ENCODE results near the gene CCNK.

CCNK gene

DNA sequence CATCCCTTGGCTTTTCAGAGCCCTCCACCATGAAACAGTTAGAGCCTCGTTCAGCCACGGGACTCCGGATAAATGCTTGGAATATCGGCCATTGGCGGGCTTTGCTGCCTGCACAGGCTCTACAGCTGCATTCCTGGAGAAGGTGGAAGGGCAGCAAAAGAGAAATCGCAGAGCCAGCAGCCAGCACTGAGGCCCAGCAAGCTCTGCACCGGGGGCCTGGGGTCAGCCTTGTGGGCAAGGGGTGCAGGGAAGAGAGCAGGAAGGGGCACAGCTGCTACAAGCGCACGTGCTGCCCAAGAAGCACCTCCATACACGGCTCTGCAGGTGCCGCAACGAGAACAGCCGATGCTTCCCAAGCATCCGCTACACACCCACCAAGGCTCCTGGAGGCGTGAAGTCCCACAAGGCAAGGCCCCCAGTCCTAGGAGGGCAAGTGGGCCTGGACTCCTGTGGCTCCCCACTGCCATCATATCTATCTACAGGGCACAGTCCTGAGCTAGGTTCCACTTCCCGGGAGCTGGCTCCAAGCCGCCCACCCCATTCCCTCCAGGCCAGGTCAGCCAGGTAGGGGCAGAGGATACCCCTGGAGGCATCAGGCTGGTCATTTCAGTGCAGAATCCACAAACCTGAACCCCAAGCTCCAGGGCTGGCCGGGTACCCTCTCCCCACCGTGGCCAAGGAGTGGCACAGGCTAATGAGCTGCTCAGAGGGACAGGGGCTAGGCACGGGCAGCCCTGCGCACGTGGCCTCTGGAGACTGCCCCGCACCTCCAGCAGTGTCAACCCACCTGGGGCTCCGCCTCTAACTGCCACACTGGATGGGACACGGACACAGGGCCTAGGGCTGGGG is 40.2 kb downstream of the CCNK start:
- DNase-seq, result no peak

- no peak for DNase-seq
These were observed 40.8 kb downstream of the CCNK start for GRCh38 chr14:99522025-99522401.

- DNase-seq, result no peak
These were observed 41.3 kb downstream of the CCNK start for GRCh38 chr14:99522457-99522891.

- no peak for DNase-seq
These were observed 41.9 kb downstream of the CCNK start for GRCh38 chr14:99522934-99523703.

DNA sequence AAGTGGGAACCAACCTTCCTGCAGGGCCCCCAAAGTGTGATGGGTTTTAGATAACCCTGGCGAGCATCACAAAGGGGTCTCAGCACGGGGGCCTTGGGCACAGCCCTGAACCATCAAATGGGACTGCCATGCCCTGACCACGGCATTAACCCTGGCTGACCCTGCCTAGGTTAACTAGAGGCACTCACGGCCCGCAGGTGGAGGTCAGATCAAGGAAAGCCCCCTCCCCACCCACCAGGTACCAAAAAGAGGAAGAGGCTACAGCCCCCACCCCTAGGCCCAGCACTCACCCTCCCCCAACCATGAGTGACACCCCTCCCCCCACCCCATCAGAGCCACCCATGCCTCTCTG is 42.5 kb downstream of the CCNK start:
- no peak for DNase-seq

DNA sequence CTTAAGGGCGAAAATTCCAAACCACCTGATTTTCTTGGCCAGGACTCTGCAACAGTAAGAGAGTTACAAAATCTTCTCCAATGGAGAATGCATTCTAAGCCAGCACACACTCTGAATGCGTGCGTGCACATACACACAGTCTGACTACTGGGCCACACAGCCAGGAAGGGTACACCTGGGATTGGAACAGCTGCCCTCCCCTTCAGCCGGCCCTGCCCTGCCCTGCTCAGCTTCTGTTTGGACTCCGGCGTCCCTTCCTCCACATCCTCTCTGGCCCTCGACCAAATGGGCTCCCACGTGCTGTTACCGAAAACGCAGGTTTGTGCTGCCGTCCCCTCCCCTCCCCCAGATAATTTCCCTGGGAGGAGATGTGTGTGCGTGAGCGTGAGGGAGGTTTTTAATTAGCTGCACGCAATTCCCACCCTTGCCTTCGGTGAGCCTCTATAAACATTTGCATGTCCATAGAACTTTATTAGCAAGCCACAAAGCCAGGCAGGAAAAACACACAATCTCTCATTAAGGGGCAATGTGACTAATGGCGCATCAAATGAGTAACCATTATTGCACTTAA is 43.0 kb downstream of the CCNK start:
- DNase-seq, result no peak

GRCh38 chr14:99524804-99525698 is 43.8 kb downstream of the CCNK start:
- DNase-seq, result no peak

- no peak for DNase-seq
These were observed 44.5 kb downstream of the CCNK start for GRCh38 chr14:99525699-99526080.

- no peak for DNase-seq
These were observed 45.8 kb downstream of the CCNK start for GRCh38 chr14:99527026-99527425.

GRCh38 chr14:99527427-99528076 is 46.3 kb downstream of the CCNK start:
- DNase-seq, result no peak

DNA sequence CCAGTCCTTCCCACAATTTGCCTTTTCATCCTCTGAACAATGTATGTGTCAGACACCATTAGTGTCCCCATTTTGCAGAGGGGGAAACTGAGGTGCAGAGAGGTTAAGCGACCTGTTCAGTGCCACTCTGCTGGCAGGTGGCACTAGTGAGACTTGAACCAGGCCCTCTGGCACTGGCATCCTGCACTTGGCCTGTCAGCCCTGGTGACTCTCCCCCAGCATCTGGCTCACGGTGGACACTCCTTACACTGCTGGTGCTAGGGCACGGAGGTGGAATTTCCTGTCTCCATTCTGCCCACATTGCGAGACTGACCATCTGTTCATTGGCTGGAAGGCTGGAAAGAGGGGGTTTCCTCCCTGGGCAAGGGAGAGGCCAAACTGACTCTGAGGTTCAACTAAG is 48.7 kb downstream of the CCNK start:
- DNase-seq, result no peak

GRCh38 chr14:99530407-99531155 is 49.4 kb downstream of the CCNK start:
- no peak for DNase-seq

DNA sequence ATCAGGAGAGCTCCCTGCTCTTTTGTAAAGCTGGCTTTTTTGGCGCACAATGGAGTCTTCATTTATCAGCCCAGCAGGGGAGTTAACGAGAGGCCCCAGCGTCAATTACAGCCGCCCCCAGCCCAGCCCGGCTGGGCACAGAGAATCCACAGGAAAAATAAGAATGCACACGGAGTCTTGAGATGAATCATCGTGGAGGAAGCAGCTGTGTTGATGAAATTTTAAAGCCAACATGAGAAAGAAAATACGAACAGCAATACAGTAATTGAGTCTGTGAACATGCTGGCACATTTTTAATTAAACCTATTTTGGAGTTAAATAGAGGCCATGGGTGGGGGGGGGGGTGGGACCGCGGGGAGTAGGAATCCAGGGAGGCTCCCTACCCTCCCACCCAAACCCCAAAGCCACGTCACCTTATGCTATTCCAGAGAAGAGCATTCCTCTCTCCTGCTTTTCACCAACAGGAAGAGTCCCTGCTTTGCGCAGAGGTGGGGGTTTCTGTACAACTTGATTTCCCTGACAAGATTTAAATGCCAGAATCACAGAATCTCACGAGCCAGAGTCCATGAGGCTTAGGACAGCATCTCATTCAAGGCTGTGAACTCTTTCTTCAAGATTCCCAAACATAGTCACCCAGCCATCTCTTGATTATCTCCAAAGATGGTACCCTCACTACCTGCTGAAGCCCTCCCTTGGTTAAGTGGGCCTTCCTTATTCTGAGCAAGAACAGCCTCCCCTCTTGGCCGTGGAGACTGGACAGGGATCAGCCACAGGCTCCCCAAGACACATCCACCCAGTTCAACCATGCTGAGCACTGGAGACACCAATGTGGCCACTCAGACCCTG is 50.3 kb downstream of the CCNK start:
- DNase-seq, result no peak

GRCh38 chr14:99532310-99532709 is 51.1 kb downstream of the CCNK start:
- DNase-seq, result no peak

- no peak for DNase-seq
These were observed 53.1 kb downstream of the CCNK start for GRCh38 chr14:99534333-99534732.

DNA sequence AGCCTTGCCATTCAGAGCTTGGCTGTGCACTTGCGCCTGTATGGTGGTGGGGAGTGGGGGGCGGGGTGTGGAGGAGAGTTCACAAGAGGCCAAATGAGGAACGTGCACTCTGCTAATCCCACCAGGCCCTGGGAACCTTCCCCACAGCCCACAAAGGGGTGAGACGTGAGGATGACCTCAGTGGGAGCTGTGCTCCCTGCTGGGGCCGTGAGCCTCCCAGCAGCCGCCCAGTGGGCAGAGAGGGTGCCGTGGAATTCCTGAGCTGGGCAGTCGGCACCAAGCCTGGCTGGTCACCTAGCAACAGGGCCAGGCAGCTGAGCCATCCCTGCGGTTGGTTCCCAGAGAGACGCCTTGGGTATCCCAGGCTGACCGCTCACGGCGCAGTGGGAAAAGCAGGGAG is 53.7 kb downstream of the CCNK start:
- DNase-seq, result no peak

- no peak for DNase-seq
These were observed 54.2 kb downstream of the CCNK start for GRCh38 chr14:99535448-99535847.

DNA sequence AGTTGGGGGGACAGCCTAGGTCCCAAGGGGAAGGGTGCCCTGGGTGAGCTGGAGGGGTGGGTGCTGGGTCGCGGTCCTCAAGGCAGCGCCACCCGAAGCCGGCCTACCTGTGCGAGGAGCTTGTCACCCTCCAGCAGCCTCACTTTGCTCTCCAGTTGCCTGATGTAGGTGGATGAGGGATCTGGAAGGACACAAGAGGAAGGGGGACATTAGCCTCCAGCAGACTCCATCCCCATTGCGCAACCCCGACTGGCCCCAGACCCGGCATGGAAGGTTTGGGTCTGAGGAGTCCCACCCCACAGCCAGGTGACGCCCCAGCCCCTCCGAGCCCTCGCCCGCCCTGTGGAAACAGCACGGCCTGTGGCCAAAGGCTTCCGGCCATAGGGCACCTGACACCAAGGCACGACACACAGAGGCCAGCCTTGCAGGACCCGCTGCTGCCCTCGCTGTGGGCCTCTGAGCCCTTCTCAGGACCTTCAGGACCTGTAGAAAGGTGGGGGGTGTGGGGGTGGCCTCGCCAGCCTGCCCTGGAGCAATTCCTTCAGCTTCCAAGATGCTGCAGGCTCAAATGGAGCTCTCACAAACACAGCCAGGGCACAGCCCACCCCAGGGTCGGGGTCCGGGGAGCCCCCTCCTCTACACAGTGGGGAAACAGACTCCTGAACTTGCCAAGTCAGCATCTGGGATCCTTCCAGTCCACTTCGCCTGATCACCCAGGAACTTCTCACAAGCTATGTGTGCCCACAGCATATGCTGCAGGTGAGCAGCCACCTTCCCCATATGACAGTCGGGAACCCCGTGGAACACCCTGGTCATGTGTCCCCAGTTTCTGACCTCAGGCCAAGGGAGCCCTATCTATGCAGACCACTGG is 54.9 kb downstream of the CCNK start:
- DNase-seq, result no peak

GRCh38 chr14:99537399-99537798 is 56.2 kb downstream of the CCNK start:
- DNase-seq, result no peak

DNA sequence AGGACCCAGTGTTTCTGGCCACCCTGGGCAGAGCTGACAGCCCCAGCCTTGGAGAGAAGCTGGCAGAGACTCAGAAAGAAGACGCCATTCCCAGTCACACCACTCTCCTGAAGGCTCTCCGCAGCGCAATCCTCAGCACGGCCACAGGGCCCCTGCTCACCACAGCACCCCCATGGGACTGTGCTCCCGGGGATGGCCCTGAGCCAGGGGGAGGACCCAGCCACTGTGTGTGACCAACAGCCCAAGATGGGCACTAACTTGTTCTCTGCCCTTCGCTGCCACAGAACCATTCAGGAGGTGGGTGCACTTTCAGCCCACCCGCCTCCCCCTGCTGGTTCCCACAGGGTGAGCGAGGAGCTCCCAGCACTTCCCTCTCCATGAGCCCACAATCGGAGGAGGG is 57.1 kb downstream of the CCNK start:
- no peak for DNase-seq

Data from GF-D8 (cell line).